ENCODE measurements around the gene SUOX.

GRCh38 chr12:56031987-56032386 is 34.9 kb downstream of the SUOX start:
- TF ChIP-seq, protein P1, sequence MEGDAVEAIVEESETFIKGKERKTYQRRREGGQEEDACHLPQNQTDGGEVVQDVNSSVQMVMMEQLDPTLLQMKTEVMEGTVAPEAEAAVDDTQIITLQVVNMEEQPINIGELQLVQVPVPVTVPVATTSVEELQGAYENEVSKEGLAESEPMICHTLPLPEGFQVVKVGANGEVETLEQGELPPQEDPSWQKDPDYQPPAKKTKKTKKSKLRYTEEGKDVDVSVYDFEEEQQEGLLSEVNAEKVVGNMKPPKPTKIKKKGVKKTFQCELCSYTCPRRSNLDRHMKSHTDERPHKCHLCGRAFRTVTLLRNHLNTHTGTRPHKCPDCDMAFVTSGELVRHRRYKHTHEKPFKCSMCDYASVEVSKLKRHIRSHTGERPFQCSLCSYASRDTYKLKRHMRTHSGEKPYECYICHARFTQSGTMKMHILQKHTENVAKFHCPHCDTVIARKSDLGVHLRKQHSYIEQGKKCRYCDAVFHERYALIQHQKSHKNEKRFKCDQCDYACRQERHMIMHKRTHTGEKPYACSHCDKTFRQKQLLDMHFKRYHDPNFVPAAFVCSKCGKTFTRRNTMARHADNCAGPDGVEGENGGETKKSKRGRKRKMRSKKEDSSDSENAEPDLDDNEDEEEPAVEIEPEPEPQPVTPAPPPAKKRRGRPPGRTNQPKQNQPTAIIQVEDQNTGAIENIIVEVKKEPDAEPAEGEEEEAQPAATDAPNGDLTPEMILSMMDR (conservative IDR thresholded peaks at IDR 0.05; ENCODE audit: low read depth, low read length): no peak
- TF ChIP-seq MXI1 (IDR thresholded peaks at IDR 0.05; ENCODE audit: borderline replicate concordance, low read depth, low read length) (no peak), FOS (IDR thresholded peaks at IDR 0.05; ENCODE audit: low read depth, low read length) (no peak), POLR2A (IDR thresholded peaks at IDR 0.05; ENCODE audit: low read depth, low read length) (no peak), MAZ (IDR thresholded peaks at IDR 0.05; ENCODE audit: borderline replicate concordance, low read depth, low read length) (no peak), CEBPB (IDR thresholded peaks at IDR 0.05; ENCODE audit: low read depth, low read length) (no peak), RAD21 (IDR thresholded peaks at IDR 0.05; ENCODE audit: low read length) (no peak), SMC3 (IDR thresholded peaks at IDR 0.05; ENCODE audit: low read depth, low read length) (no peak), RCOR1 (IDR thresholded peaks at IDR 0.05; ENCODE audit: insufficient replicate concordance, low read length) (no peak), USF2 (IDR thresholded peaks at IDR 0.05; ENCODE audit: low read depth, low read length) (no peak), CHD1 (IDR thresholded peaks at IDR 0.05; ENCODE audit: low read depth, low read length) (no peak)
- TF ChIP-seq, protein P2, sequence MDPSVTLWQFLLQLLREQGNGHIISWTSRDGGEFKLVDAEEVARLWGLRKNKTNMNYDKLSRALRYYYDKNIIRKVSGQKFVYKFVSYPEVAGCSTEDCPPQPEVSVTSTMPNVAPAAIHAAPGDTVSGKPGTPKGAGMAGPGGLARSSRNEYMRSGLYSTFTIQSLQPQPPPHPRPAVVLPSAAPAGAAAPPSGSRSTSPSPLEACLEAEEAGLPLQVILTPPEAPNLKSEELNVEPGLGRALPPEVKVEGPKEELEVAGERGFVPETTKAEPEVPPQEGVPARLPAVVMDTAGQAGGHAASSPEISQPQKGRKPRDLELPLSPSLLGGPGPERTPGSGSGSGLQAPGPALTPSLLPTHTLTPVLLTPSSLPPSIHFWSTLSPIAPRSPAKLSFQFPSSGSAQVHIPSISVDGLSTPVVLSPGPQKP (IDR thresholded peaks at IDR 0.05; ENCODE audit: borderline replicate concordance, low read depth, low read length): no peak

All from IMR-90 (cell line).